ENCODE measurements around the gene AKR1B15. TPM values are rescaled to one million over a fixed set of nuclear protein-coding genes. Genes with fewer than 3 reads are reported as not detected.

AKR1B15 gene
- total and polyA plus RNA-seq, 2 experiments from 2014 or later, result not detected

- TF ChIP-seq REST (IDR thresholded peaks at IDR 0.05; ENCODE audit: unreplicated experiment), result no peak
- no peak for TF ChIP-seq STAT1 (IDR thresholded peaks at IDR 0.05; ENCODE audit: unreplicated experiment)
- no peak for TF ChIP-seq EZH2phosphoT487 (IDR thresholded peaks at IDR 0.05; ENCODE audit: unreplicated experiment)
Measured at GRCh38 chr7:134584290-134584689, 35.4 kb downstream of the AKR1B15 start (continued).

- H4K20me1 ChIP-seq (replicated peaks; ENCODE audit: insufficient read depth), result no peaks in the 10 kb centered on the region
- H3K36me3 Mint-ChIP-seq (ENCODE audit: low read depth), result peaks cover 9% of the 10 kb centered on the region; the same call in 2 of the 3 replicates
- H3K27ac ChIP-seq (ENCODE audit: low read depth), result no peak overlapping the region
- no peaks in the 10 kb centered on the region for H3K4me1 Mint-ChIP-seq
- no peak overlapping the region for H3K4me3 ChIP-seq
- H3K27me3 ChIP-seq (ENCODE audit: insufficient read depth), result no peaks in the 10 kb centered on the region
- H3K27ac Mint-ChIP-seq, result no peak overlapping the region
- no peak overlapping the region for H3K4me3 Mint-ChIP-seq
- no peaks in the 10 kb centered on the region for H3K9me2 ChIP-seq (ENCODE audit: insufficient read depth)
- peaks cover 27% of the 10 kb centered on the region for H3K9me3 Mint-ChIP-seq
- DNase-seq (ENCODE audit: low spot score) (no peak), ATAC-seq (no peak)
- H3K36me3 ChIP-seq (ENCODE audit: insufficient read depth), result no peaks in the 10 kb centered on the region
- H3K27me3 Mint-ChIP-seq (ENCODE audit: insufficient read depth, low read depth, poor library complexity), result peaks cover 3% of the 10 kb centered on the region
- no peaks in the 10 kb centered on the region for H3K4me1 ChIP-seq (ENCODE audit: insufficient read depth)
- no peaks in the 10 kb centered on the region for H3K79me2 ChIP-seq (replicated peaks; ENCODE audit: insufficient read depth)
- no peak overlapping the region for H3K4me2 ChIP-seq
- H3F3A ChIP-seq (replicated peaks; ENCODE audit: low read depth), result no peaks in the 10 kb centered on the region
- H2AFZ ChIP-seq, result no peak overlapping the region
- TF ChIP-seq CREB1 (CRISPR knock-in tag; IDR thresholded peaks at IDR 0.05; ENCODE audit: low read depth), result no peak
- no peak for TF ChIP-seq STAT1 (IDR thresholded peaks at IDR 0.05; ENCODE audit: unreplicated experiment)
- TF ChIP-seq CTCF (conservative IDR thresholded peaks at IDR 0.05; ENCODE audit: low read depth in 2 of 2), result no peak
- no peak for TF ChIP-seq ZNF114 (CRISPR knock-in tag; IDR thresholded peaks at IDR 0.05)
- TF ChIP-seq ZNF331 (CRISPR knock-in tag; IDR thresholded peaks at IDR 0.05; ENCODE audit: low read depth), result no peak
- TF ChIP-seq JUNB (IDR thresholded peaks at IDR 0.05; ENCODE audit: unreplicated experiment), result no peak
- no peak for TF ChIP-seq REST (IDR thresholded peaks at IDR 0.05; ENCODE audit: unreplicated experiment)
- no peak for TF ChIP-seq ETS1 (IDR thresholded peaks at IDR 0.05)
- TF ChIP-seq NANOG (IDR thresholded peaks at IDR 0.05; ENCODE audit: borderline replicate concordance), result no peak
- TF ChIP-seq EZH2phosphoT487 (IDR thresholded peaks at IDR 0.05; ENCODE audit: unreplicated experiment), result no peak
Measured at GRCh38 chr7:134585897-134586296, 37.0 kb downstream of the AKR1B15 start.
